GM18505 (cell line): Measurements from ENCODE around the gene APP.
"Not testable (repeated sequence)": the region's sequence is repeated elsewhere in the genome, so short reads cannot be mapped to it uniquely, and the experiment has no call there.

Experiments
- ATAC-seq: cut with Tn5 transposase; IDR thresholded peaks from one replicate; pipeline ENCODE4 v1.9.1; 2021; ENCODE audit not compliant: unreplicated experiment
- POLR2A ChIP-seq: IDR thresholded peaks from 4 replicates; pipeline ENCODE4 v1.6.1; 2011; ENCODE audit warnings: borderline replicate concordance; ENCODE audit not compliant: insufficient read depth, insufficient read length; ENCODE audit errors: extremely low read depth

The APP gene

DNA sequence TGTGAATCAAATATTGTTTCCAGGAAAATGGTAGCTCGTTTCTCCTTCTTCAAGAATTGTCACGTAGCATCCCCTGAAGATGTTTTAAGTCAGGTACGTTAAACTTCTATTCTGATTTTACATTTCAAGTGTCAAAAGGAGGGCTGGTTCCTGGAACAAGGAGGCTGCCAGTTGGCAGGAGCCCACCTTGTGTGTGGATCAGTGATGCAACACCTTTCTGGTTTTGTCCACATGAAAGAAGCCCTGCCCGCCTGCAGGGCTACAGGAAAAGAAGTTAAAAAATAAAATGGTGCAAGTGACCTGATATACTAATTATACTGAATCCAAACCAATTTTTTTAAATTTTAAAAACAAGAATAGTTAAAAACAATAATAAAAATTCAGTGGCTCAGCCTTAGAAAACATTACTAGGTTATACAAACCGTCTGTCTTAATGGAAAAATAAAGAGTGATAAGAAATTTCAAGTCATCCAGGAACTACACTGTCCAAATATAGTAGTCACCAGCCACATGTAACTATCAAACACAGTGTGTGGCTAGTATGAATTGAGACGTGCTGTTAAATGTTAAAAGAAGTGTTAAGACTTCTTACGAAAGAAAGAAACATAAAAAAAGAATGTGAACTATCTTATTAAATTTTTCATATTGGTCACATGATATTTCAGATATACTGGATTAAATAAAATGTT is 123.1 kb downstream of the APP start:
- ATAC-seq: no peak
- no peak for TF ChIP-seq POLR2A

- no peak for TF ChIP-seq POLR2A
- no peak for ATAC-seq
Measured at GRCh38 chr21:26043891-26044290, 126.7 kb downstream of the APP start.

- ATAC-seq: no peak
- no peak for TF ChIP-seq POLR2A
Measured at GRCh38 chr21:26042181-26042876, 128.2 kb downstream of the APP start.

- TF ChIP-seq POLR2A: no peak
- no peak for ATAC-seq
Measured at GRCh38 chr21:26041431-26042180, 129.0 kb downstream of the APP start.

DNA sequence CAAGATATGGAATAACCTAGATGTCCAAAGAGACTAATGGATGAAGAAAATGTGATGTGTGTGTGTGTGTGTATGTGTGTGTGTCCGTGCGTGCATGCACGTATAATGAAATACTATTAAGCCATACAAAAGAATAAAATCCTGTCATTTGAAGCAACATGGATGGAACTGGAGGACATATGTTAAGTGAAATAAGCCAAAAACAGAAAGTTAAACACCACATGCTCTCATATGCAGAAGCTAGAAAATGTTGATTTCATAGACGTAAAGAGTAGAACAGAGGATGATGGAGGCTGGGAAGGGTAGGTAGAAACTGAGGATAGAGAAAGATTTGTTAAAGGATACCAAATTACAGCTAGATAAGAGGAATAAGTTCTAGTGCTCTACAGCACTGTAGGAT is 133.7 kb downstream of the APP start:
- no peak for TF ChIP-seq POLR2A
- no peak for ATAC-seq

GRCh38 chr21:26032263-26032662 is 138.3 kb downstream of the APP start:
- TF ChIP-seq POLR2A: no peak
- no peak for ATAC-seq

DNA sequence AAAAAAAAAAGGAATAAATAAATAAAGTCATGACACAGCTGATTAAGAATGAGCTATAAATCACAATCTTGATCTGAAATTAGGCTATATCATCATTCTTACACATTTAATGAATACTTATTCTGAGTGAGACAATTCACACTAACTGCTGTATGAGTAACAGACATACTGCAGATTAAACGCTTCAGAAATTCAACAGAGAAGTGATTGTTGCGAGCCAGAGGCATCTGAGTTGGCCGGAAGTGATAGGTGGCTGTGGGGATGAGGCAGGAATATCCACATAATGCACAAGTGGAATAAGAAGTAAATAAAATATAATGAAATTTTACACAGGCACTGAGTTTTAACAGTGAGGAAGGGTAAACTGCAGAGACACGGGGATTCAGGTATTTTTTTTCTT is 142.4 kb downstream of the APP start:
- TF ChIP-seq POLR2A: no peak
- ATAC-seq: no peak

- TF ChIP-seq POLR2A: no peak
- ATAC-seq: no peak
Measured at GRCh38 chr21:26027696-26028095, 142.9 kb downstream of the APP start.

DNA sequence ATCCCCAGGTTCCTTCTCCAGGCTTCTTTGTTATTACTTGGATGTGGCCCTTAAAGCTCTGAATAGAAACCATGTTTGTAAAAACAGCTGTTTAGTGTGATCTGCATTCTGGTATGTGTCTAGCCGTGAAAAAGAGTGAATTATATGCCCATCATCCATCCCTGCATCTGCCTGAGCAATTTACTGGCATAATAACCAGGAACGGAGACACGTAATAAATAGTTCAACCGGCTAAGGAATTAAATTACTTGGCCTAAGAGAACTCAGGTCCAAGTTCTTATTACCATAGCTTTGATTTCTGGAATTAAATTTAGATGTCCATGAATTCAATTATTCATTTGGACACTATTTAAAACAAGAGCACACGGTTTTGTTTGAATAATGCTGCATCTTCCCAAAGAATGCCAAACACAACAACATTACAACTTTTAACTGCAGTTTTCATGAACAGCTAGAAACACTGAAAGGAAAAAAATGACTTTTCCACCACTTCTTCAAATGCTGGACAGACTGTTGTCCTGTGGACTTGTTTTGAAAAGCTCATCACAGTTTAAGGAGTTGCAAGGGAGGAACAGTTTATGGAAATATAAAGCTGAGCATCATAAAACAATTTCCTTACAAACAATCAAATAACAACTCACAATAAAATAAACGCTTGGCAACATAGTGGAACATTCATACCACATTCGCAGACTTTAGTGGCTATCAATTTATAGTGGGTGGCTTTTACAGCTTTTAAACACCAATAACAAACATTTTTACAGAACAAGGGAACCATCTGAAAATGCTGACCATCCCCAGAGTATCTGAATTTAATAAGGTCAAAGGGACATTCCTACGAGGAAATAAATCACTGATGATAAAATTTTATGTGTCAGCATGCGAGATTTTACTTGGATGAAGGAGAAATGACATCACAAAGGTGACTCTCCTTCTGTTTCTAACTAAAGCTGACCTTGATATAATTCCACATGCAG is 144.7 kb downstream of the APP start:
- no peak for TF ChIP-seq POLR2A
- ATAC-seq: no peak

DNA sequence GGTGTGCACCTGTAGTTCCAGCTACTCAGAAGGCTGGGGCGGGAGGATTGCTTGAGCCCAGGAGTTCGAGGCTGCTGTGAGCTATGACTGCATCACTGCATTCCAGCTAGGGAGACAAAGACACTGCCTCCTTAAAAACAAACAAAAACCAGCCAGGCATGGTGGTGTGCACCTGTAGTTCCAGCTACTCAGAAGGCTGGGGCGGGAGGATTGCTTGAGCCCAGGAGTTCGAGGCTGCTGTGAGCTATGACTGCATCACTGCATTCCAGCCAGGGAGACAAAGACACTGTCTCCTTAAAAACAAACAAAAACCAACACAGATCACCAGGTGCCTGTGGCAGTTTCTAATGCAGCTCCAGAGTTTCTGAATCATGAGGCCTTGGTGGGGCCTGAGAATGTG is 147.2 kb downstream of the APP start:
- not testable (repeated sequence) for ATAC-seq

- ATAC-seq: not testable (repeated sequence)
Measured at GRCh38 chr21:26022598-26023337, 147.8 kb downstream of the APP start.

- no peak for TF ChIP-seq POLR2A
- no peak for ATAC-seq
Measured at GRCh38 chr21:26020510-26020909, 150.1 kb downstream of the APP start.
